ENCODE results near the gene PNPLA4. TPM values are rescaled to one million over a fixed set of nuclear protein-coding genes. Genes with fewer than 3 reads are reported as not detected.

PNPLA4 gene
- total RNA-seq, 1 donor from 2014 or later, result 21.0 TPM

- no peak for DNase-seq (ENCODE audit: low read depth)
- TF ChIP-seq, protein P1, sequence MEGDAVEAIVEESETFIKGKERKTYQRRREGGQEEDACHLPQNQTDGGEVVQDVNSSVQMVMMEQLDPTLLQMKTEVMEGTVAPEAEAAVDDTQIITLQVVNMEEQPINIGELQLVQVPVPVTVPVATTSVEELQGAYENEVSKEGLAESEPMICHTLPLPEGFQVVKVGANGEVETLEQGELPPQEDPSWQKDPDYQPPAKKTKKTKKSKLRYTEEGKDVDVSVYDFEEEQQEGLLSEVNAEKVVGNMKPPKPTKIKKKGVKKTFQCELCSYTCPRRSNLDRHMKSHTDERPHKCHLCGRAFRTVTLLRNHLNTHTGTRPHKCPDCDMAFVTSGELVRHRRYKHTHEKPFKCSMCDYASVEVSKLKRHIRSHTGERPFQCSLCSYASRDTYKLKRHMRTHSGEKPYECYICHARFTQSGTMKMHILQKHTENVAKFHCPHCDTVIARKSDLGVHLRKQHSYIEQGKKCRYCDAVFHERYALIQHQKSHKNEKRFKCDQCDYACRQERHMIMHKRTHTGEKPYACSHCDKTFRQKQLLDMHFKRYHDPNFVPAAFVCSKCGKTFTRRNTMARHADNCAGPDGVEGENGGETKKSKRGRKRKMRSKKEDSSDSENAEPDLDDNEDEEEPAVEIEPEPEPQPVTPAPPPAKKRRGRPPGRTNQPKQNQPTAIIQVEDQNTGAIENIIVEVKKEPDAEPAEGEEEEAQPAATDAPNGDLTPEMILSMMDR (IDR thresholded peaks at IDR 0.05; ENCODE audit: insufficient read depth, low read length, poor library complexity, severe bottlenecking), result no peak
- no peaks in the 10 kb centered on the region for H3K36me3 ChIP-seq (ENCODE audit: control insufficient read depth, insufficient read depth, low read length)
- no peak overlapping the region for H3K4me3 ChIP-seq (ENCODE audit: low read depth, low read length)
- no peaks in the 10 kb centered on the region for H3K27me3 ChIP-seq (ENCODE audit: control insufficient read depth, insufficient read depth, low read length)
Observed at GRCh38 chrX:7852166-7852565, 75.0 kb downstream of the PNPLA4 start.

Other genes starting within 250 kb of the PNPLA4 start
- gene VCX, start 84.2 kb downstream of the PNPLA4 start, total RNA-seq, result not detected in 2 replicates
- gene VCX2, start 243.9 kb upstream of the PNPLA4 start, total RNA-seq, result not detected in 2 replicates

Measured in kidney epithelial cell (primary cell).